ENCODE results near the gene RPL28.

Gene RPL28

DNA sequence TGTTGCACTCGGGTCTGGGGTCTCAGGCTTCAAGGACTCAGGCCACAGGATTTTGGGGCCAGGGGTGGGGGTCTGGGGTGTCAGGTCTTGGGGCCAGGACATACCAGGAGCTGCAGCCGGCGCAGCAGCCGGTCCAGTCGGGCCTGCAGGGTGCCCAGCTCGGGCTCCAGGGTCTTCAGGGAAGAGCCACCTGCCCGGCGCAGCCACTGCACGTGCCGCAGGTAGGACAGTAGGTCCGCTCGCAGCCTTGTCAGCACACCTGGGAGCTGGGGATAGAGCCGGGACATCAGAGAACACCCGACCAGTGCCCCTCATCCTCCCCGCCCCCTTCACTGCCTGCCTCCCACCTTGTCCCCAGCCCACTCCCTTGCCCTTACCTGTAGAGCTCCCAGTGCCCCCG lies 17.6 kb upstream of the RPL28 start:
- Histone ChIP-seq H3K9ac (ENCODE audit: low read length) (no peak overlapping the region), H2AFZ (ENCODE audit: low read depth, low read length) (no peak overlapping the region), H3K4me2 (ENCODE audit: low read length) (no peak overlapping the region), H3K4me3 (ENCODE audit: low read length) (no peak overlapping the region), H4K20me1 (ENCODE audit: insufficient read depth, low read length) (no peaks in the 10 kb centered on the region), H3K4me1 (ENCODE audit: low read length) (0 out of 2 replicates have a peak, but pooled peaks cover 2% of the 10 kb centered on the region), H3K36me3 (replicated peaks; ENCODE audit: low read depth, low read length) (no peaks in the 10 kb centered on the region), H3K79me2 (ENCODE audit: low read length) (no peaks in the 10 kb centered on the region), H3K9me3 (ENCODE audit: insufficient read depth, low read length) (no peaks in the 10 kb centered on the region), H3K27ac (ENCODE audit: low read length) (no peak overlapping the region), H3K27me3 (ENCODE audit: low read depth, low read length) (peaks cover 12% of the 10 kb centered on the region; the same call in 1 of the 2 replicates)
- TF ChIP-seq EZH2phosphoT487 (IDR thresholded peaks at IDR 0.05; ENCODE audit: low read depth) = no peak
- TF ChIP-seq, protein P1, sequence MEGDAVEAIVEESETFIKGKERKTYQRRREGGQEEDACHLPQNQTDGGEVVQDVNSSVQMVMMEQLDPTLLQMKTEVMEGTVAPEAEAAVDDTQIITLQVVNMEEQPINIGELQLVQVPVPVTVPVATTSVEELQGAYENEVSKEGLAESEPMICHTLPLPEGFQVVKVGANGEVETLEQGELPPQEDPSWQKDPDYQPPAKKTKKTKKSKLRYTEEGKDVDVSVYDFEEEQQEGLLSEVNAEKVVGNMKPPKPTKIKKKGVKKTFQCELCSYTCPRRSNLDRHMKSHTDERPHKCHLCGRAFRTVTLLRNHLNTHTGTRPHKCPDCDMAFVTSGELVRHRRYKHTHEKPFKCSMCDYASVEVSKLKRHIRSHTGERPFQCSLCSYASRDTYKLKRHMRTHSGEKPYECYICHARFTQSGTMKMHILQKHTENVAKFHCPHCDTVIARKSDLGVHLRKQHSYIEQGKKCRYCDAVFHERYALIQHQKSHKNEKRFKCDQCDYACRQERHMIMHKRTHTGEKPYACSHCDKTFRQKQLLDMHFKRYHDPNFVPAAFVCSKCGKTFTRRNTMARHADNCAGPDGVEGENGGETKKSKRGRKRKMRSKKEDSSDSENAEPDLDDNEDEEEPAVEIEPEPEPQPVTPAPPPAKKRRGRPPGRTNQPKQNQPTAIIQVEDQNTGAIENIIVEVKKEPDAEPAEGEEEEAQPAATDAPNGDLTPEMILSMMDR (IDR thresholded peaks at IDR 0.05; ENCODE audit: low read depth, low read length) = no peak

DNA sequence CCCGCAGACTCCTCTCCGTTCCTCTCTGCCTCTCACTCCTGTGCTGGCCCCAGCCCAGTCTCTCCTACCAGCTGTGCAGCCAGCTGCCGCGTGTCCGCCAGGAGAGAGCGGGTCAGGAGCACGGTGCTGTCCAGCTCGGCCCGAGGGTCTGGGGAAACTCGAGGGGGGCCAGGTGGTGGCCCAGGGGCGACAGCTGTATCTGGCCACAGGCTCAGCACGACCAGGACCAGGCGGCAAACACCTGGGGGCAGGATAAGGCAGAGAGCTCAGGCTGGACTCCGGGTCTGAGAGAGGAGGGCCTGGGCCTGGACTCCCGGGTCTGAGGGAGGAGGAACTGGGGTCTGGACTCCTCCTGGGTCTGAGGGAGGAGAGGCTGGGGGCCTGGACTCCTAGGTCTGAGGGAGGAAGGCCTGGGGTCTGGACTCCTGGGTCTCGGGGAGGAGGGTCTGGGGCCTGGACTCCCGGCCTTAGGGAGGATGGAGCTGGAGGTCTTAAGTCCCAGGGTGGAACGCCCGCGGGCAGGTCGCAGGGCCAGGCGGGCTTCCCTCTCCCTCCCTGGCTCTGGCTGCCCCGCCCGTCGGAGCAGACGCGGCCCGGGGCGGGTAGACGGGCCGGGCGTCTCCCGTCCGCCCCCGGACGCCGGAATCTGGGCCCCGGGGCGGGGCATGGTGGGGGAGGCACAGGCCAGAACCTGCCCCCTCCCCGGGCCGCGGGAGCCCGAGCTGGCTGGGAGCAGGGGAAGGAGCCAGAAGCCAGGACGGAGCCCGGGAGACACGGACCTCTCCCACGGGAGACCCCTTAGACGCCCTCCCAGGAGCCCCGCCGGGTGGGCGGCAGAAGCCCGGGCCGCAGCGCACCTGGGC lies 16.8 kb upstream of the RPL28 start:
- Histone ChIP-seq H3K4me2 (ENCODE audit: low read length) (no peak overlapping the region), H2AFZ (ENCODE audit: low read depth, low read length) (no peak overlapping the region), H3K9me3 (ENCODE audit: insufficient read depth, low read length) (no peaks in the 10 kb centered on the region), H3K27ac (ENCODE audit: low read length) (no peak overlapping the region), H3K79me2 (ENCODE audit: low read length) (no peaks in the 10 kb centered on the region), H4K20me1 (ENCODE audit: insufficient read depth, low read length) (no peaks in the 10 kb centered on the region), H3K4me3 (ENCODE audit: low read length) (no peak overlapping the region), H3K36me3 (replicated peaks; ENCODE audit: low read depth, low read length) (no peaks in the 10 kb centered on the region), H3K4me1 (ENCODE audit: low read length) (peaks cover 6% of the 10 kb centered on the region; the same call in 1 of the 2 replicates), H3K9ac (ENCODE audit: low read length) (no peak overlapping the region), H3K27me3 (ENCODE audit: low read depth, low read length) (peaks cover 18% of the 10 kb centered on the region)
- TF ChIP-seq, protein P1 (IDR thresholded peaks at IDR 0.05; ENCODE audit: low read depth, low read length) = no peak
- TF ChIP-seq EZH2phosphoT487 (IDR thresholded peaks at IDR 0.05; ENCODE audit: low read depth) = no peak

DNA sequence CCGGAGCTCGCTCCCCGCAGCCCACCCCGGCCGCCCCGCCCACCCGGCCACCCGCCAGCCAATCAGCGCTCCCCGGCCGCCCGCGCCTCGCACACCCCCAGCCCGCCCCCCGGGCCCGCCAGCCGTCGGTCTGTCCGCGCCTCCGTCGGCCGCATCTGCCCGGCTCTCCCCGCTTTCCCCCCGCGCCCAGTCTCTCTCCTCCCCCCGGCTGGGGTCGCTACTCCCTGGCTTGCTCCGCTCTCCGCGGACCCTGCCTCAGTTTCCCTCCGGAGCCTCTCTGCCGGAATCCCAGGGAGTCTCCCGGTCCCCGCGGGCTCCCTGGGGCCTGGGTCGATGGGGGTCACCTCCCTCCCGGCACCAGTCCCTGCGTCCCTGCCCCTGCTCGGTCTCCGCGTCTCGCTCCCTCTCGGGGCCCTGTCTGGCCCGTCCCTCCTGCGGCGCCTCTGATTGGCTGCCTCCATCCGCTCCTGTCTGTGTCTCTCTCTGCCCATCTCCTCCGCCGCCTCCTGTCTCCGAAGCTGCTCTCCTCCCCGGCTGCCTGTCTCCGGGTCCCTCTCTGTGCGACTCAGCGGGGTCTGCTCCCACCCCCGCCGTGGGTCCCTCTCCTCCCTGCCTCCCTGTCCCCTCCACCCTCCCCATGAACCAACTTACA lies 16.0 kb upstream of the RPL28 start:
- Histone ChIP-seq H3K4me2 (ENCODE audit: low read length) (no peak overlapping the region), H3K27me3 (ENCODE audit: low read depth, low read length) (peaks cover 21% of the 10 kb centered on the region), H3K79me2 (ENCODE audit: low read length) (no peaks in the 10 kb centered on the region), H3K4me1 (ENCODE audit: low read length) (peaks cover 6% of the 10 kb centered on the region; the same call in 1 of the 2 replicates), H3K9me3 (ENCODE audit: insufficient read depth, low read length) (no peaks in the 10 kb centered on the region), H3K36me3 (replicated peaks; ENCODE audit: low read depth, low read length) (no peaks in the 10 kb centered on the region), H3K4me3 (ENCODE audit: low read length) (no peak overlapping the region), H3K9ac (ENCODE audit: low read length) (no peak overlapping the region), H3K27ac (ENCODE audit: low read length) (no peak overlapping the region), H2AFZ (ENCODE audit: low read depth, low read length) (no peak overlapping the region), H4K20me1 (ENCODE audit: insufficient read depth, low read length) (no peaks in the 10 kb centered on the region)
- TF ChIP-seq, protein P1 (IDR thresholded peaks at IDR 0.05; ENCODE audit: low read depth, low read length) = no peak
- TF ChIP-seq EZH2phosphoT487 (IDR thresholded peaks at IDR 0.05; ENCODE audit: low read depth) = no peak

DNA sequence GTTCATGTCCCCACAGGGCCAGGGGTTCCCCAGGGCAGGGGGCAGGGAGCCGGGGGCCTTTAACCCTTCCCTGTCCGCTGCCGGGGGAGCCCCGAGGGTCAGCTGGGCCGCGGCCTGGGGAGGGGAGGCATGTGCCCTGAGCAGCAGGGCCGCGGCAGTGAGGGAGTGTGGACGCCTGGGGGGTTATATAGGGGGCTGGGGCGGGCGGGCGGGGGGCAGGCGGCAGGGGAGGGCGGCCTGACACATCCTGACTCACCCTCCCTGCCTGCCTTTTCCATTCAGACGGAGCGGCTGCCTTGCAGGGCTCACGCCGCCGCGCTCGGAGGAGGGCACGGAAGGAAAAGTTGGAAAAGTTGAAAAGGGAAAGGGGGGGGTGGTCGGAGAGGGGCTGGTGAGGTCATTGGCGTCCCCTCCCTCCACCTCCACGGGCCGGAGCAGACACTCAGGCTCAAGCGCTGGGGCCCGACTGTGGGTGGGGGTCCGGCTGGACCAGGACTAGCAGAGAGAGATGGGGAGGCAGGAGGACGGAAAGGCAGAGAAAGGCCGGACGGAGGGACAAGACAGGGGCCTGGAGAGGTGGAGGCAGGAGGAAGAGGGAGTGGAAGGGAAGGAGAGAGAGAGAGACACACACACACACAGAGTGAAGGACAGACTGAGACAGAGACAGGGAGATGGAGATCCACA lies 15.3 kb upstream of the RPL28 start, which contains the start of gene IL11:
Gene IL11, minus strand, starts transcription at position 159 of the 684 bp plus-strand sequence. Its CDS starts 153 bp downstream, at position 6.
- Histone ChIP-seq H3K4me2 (ENCODE audit: low read length) (no peak within 1 kb of the TSS), H3K79me2 (ENCODE audit: low read length) (no peaks in the 10 kb centered on the region), H3K27me3 (ENCODE audit: low read depth, low read length) (peaks cover 21% of the 10 kb centered on the region), H3K36me3 (replicated peaks; ENCODE audit: low read depth, low read length) (no peaks in the 10 kb centered on the region), H3K27ac (ENCODE audit: low read length) (no peak within 1 kb of the TSS), H3K9ac (ENCODE audit: low read length) (no peak within 1 kb of the TSS), H3K4me3 (ENCODE audit: low read length) (no peak within 1 kb of the TSS), H2AFZ (ENCODE audit: low read depth, low read length) (no peak within 1 kb of the TSS), H4K20me1 (ENCODE audit: insufficient read depth, low read length) (no peaks in the 10 kb centered on the region), H3K9me3 (ENCODE audit: insufficient read depth, low read length) (no peaks in the 10 kb centered on the region), H3K4me1 (ENCODE audit: low read length) (peaks cover 7% of the 10 kb centered on the region)
- no peak for TF ChIP-seq EZH2phosphoT487 (IDR thresholded peaks at IDR 0.05; ENCODE audit: low read depth)
- TF ChIP-seq, protein P1 (IDR thresholded peaks at IDR 0.05; ENCODE audit: low read depth, low read length) = no peak
